GM21723 (cell line): ENCODE data around the gene RFT1.
"Not testable (repeated sequence)": the region's sequence is repeated elsewhere in the genome, so short reads cannot be mapped to it uniquely, and the experiment has no call there.

ENCODE experiments used
- ATAC-seq: cut with Tn5 transposase; IDR thresholded peaks from one replicate; pipeline ENCODE4 v1.9.1; 2021; ENCODE audit warnings: mild to moderate bottlenecking, moderate library complexity; ENCODE audit not compliant: unreplicated experiment

The RFT1 gene

GRCh38 chr3:53072653-53073552 is 57.3 kb downstream of the RFT1 start:
- peak; percentile 92 for ATAC-seq

GRCh38 chr3:53071882-53072431 is 58.3 kb downstream of the RFT1 start:
- ATAC-seq, result no peak

DNA sequence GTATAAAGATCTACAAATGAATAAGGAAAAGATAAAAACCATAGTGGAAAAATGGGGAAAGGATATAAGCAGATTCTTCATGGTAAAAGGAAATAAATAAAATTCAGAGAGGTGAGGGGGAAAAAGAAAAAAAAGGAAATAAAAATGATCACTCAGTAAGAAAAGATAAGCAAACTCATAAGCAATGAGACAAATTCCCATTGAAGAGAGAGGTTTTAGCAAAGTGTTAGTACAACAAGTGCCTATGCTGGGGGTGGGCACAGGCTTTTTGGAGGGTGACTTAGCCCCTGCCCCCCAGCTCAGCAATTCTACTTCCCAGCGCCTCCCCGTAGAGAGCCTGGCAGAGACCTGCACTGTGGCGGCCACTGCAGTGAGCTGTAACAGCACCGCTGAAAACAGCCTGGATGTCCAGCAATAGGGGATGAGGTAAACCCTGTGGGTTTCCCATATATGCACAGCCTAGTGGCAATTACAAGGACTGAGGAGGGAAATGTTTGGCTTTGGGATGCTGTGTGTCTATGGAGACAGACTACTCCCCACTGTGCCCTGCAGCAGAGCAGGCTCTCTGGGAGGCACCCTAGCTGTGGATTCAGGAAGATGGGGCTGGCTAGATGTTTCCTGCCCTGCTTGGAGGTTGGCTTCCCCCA is 60.7 kb downstream of the RFT1 start:
- no peak for ATAC-seq

DNA sequence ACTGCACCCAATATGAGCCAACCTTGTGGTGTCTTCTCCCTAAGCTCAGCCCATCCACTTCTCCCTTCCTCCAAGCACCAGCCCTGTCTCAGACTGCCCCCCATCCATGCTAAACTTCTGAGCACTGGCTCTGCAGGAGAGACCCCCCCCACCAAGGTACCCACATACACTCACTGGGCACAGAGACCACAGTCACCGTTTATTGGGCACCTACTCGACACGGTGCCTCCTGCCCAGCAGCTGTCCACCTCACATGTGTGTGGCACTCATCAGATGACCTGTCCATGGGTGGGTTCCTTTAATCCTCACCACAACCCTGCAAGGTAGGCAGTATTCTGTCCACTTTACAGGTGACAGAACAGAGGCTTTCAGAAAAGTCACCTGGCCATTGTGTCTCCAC is 62.1 kb downstream of the RFT1 start:
- no peak for ATAC-seq

DNA sequence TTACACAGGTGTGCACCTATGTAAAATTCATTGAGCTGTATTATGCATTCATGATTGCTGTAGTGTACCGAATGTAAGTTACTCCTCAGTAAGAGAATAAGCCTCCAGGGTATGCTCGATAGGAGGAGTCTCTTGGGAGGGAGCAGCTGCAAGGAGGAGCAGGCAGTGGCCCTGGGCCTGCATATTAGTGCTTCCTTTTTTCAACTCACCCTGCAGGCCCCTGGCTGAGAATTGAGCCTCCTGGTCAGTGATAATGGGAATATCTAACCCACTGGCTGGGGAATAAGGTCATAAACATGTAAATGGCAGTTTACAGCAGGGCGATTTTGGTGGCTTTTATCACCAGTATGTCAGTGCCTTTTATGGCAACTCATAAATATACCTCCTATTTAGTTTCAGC is 62.7 kb downstream of the RFT1 start:
- ATAC-seq, result no peak

DNA sequence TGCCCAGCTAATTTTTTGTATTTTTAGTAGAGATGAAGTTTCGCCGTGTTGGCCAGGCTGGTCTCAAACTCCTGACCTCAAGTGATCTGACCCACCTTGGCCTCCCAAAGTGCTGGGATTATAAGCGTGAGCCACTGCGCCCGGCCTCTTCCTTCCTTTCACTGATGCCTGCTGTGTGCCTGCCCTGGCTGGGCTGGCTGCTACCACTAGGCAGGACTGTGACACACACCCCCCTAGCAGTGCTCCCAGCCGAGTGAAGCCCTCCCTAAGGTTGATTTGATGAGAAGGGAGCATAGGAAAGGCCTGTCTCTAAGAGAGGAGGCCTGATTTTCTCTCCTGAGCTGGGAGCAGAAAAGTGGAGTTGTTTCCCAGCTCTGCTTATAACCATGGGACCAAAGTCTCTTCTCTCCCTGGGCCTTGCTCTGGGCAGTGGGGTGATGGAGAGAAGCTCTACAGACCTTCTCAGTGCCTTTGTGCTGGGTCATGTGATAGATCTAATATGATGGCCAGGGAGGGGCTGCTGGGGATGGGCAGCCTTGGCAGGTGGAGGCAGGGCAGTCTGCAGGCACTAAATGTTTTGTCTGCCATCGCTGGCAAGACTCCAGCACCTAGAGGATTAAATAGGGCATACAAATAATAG is 64.3 kb downstream of the RFT1 start:
- no peak for ATAC-seq

GRCh38 chr3:53062905-53063304 is 67.3 kb downstream of the RFT1 start:
- ATAC-seq, result no peak

DNA sequence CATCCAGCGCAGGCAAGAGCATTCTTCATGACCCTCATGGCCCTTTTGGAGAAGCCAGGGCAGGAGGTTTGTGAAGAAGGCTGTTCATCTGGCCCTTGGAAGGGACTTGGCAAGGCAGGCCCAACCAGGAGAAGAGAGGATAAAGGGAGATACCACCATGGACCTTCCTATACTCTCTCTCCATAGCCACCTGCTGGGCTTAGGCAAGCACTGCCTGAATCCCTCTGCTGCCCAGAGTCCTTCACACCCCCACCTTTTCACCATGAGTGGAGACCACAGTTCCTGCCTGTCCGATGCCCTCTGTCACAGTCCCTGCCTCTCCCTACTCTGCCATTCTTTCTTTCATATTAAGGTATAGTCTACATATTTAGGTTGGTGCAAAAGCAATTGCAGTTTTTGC is 73.8 kb downstream of the RFT1 start:
- no peak for ATAC-seq

GRCh38 chr3:53054233-53054632 is 76.0 kb downstream of the RFT1 start:
- ATAC-seq, result not testable (repeated sequence)

DNA sequence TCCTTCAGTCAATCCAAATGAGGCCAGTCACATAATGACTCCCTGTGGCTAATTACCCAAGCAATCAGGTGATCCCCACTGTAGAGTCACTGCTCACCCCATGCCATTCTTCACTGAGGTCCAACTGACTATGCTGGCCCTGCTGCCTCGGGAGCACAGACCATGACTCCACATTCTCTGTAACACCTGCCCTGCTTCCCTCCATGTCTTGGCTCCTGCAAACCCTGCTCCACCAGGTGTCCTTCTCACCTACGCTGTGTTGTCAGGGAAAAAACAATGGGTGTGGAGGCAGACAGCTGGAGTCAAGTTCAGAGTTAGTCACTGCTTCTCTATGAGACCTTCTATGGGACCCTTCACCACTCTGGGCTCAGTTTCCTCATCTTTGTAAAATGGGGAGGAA is 78.3 kb downstream of the RFT1 start:
- no peak for ATAC-seq

- no peak for ATAC-seq
Measured at GRCh38 chr3:53049987-53050386, 80.2 kb downstream of the RFT1 start.

DNA sequence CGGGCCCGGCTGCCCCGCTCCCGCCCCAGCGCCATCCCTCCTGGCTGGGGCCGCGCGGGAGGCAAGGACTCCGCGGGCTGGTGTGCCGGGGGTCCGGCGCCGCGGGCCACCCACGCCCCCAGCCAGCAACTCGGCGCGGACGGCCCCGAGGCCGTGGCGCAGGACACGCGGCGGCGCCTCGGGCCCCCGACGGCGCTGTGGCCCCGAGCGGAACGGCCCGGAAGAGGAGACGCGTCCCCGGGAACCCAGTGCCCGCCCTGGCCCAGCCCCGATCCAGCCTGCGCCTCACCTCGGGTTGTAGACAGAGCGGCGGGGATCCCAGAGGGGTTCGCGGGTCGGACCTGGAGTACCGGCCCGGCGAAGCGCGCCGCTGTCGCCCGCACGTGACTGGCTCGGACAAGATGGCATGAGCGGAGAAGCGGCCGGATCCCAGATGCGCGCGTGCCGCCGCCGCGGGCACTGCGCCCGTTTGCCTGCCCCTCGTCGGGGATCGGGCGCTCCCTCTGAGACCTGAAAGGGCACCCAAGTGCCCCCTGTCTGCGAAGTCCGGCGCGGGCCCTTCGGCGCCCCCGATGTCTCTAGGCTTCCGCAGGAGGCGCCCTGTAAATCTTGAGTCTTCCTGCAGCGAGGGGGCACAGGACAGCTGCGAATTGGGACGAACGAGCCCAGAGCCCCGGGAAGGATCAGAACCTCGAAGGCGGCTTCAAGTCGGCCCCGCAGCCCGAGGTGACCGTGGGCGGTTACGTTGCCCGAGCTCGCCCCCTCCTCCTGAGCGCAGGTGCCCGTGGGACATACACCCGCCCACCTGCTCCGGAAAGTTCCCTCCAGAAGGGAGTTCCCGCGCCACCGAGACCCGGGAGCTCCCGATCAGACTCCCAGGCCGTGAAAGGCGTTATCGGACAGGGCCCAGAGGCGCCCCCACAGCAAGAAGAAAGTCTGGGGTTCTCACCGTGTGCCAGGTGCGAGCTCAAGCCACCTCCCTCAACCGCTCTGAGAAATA is 83.8 kb downstream of the RFT1 start:
- ATAC-seq, result peak; percentile 45

DNA sequence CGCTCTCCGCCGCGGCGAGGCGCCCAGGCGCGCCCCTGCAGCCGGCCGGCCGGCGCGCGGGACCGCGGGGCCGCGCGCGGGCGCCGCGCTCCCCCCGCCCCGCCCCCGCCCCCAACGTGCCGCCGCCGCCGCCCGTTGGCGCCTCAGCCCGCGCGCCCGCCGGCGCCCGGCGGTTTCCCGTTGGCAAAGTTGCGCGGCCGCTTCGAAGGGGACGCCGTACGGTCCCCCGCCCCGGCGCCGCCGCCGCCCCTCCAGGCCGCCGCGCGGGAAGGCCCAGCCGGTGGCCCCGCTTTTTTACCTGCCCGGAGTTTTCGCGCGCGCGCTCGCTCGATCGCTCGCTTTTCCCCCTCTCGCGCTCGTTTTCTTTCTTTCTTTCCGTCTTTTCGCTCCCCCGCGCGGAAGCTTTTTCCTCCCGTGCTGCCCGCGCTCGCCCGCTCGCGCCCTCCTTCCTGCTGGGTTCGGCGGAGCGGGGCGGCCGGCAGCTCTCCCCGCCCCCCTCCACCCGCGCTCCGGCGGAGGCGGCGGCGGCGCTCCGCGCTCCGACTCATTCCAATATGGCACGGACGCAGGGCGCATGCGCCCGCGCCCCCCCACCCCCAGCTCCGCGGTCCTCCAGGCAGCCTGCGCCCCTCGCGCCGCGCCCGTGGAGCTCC is 84.6 kb downstream of the RFT1 start, which contains the start of gene SFMBT1:
Gene SFMBT1 (minus strand): TSS at position 556 of the 653 bp plus-strand sequence. CDS start 76,945 bp downstream, outside the sequence.
- peak; percentile 42 for ATAC-seq

DNA sequence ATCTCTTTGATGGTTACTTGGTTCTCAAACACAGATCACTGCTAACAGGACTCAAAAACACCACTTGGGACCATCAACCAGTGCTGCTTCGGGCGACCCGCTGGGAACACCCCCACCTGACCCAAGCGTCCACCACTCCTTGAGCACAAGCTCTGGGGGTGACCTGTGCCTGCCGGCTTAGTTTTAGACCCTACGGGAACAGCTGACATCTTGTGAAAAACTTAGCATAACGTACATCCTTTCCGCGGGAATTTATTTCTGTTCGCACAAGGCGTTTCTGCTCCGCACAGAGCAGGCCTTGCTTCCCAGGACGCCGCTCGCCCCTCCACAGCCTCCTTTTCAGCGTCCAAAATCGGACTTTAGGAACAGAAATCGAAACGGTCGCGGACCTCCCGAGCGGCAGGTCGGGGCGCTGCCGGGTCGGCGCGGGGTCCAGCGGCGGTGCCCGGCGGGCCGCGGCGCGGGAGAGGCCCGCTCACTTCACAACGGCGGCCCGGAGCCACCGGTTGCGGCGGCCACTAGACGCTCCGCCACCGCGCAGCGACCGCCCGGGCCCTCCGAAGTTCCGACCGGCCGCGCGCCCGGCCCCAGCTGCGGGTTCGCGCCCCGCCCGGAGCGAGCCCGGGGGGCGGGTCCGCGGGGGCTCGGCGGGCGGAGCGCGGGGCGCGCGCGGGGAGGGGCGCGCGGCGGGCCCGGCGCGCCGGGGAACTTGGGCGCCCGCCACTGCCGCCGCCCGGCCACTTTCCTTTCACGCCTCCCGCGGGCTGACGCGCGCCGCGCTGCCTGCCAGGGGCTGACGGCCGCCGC is 85.3 kb downstream of the RFT1 start:
- peak; percentile 29 for ATAC-seq

- no peak for ATAC-seq
Measured at GRCh38 chr3:53044371-53044710, 85.9 kb downstream of the RFT1 start.

- ATAC-seq, result no peak
Measured at GRCh38 chr3:53043738-53044137, 86.5 kb downstream of the RFT1 start.

DNA sequence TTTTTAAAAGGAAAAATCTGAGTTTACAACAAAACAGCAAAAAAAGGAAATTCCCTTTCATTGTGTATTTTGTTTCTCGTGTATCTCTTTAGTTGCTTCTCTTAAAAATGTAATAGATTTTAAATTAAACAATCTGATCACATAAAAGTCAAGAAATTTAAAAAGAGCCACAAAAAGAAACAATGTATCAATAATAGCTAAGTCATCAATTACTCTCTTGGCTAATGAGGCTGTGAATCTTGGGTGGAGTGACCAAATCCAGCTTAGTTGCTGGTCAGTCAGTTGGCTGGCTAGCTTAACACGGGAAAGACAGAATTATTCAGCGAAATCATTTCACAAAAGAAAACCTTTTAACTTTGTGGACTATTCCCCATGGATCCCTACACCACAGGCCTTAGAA is 87.6 kb downstream of the RFT1 start:
- ATAC-seq, result no peak

DNA sequence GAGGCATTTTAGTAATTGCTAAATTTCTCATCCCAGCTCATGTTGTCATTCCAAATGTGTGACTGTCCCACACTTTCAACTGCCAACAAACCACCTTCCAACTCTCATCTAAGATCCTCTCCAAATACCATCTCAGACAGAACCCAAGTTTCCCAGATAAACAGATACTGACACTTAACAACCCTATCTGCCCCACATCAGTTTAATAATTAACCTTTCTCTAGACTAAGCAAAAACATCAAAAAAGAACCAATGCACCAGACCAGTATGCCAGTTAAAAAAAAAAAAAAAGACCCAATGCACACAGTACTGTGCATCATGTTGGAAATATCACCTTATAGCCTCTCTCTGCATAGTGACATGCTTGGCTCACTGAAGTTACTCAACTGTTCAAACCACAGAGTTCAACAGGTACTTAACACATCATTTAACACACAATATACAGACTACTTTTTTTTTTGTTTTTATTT is 89.8 kb downstream of the RFT1 start:
- ATAC-seq, result no peak

DNA sequence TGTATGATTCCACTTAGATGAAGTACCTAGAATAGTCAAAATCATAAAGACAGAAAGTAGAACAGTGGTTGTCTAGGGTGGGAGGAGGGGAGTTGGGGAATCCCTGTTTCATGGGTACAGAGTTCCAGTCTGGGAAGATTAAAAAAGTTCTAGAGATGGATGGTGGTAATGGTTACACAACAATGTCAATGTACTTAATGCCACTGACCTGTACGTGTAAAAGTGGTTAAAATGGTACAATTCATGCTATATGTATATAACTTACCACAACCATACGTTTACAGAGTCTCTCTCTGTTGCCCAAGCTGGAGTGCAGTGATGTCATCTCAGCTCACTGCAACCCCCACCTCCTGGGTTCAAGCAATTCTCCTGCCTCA is 90.9 kb downstream of the RFT1 start:
- no peak for ATAC-seq
